Muscle layer of duodenum (tissue), 2 donors: ENCODE results near the gene CMTM2.
"Not testable (repeated sequence)": the region's sequence is repeated elsewhere in the genome, so short reads cannot be mapped to it uniquely, and the experiment has no call there.

Experiments used
- H3K27ac ChIP-seq: one replicate; pipeline ENCODE4 v1.7.0; 2013; ENCODE audit warnings: mild to moderate bottlenecking, low read length
- H3K27me3 ChIP-seq: one replicate; pipeline ENCODE4 v1.7.0; 2013; ENCODE audit warnings: low read depth, mild to moderate bottlenecking, control low read depth, low read length
- H3K36me3 ChIP-seq, 2 donors: one replicate each; pipeline ENCODE4 v1.7.0; 2013; ENCODE audit warnings: low read length in 2 of 2, control low read depth in 1 of 2, mild to moderate bottlenecking in 1 of 2; ENCODE audit not compliant: insufficient read depth in 2 of 2, control insufficient read depth in 1 of 2
- H3K4me1 ChIP-seq, 2 donors: one replicate each; pipeline ENCODE4 v1.7.0; 2013; ENCODE audit warnings: low read length in 2 of 2, mild to moderate bottlenecking in 2 of 2, control low read depth in 1 of 2, moderate library complexity in 1 of 2; ENCODE audit not compliant: insufficient read depth in 2 of 2, control insufficient read depth in 1 of 2
- H3K4me3 ChIP-seq, 2 donors: one replicate each; pipeline ENCODE4 v1.7.0; 2013; ENCODE audit warnings: low read length in 2 of 2, low read depth in 1 of 2, mild to moderate bottlenecking in 1 of 2
- H3K9me3 ChIP-seq, 2 donors: one replicate each; pipeline ENCODE4 v1.7.0; 2013; ENCODE audit warnings: low read length in 2 of 2, control low read depth in 1 of 2, mild to moderate bottlenecking in 1 of 2; ENCODE audit not compliant: control insufficient read depth in 1 of 2
- donor health status: healthy.

The CMTM2 gene

GRCh38 chr16:66623755-66624154 is 44.5 kb downstream of the CMTM2 start:
- Histone ChIP-seq H3K4me3 (no peak overlapping the region), H3K27me3 (no peaks in the 10 kb centered on the region), H3K9me3 (no peaks in the 10 kb centered on the region), H3K27ac (no peak overlapping the region), H3K36me3 (peaks cover 5 to 16% of the 10 kb centered on the region in 2 donors), H3K4me1 (no peaks in the 10 kb centered on the region)

- not testable (repeated sequence) for H3K4me1 ChIP-seq, H3K9me3 ChIP-seq, H3K36me3 ChIP-seq, H3K27ac ChIP-seq, H3K27me3 ChIP-seq, H3K4me3 ChIP-seq
These were observed 48.5 kb downstream of the CMTM2 start for GRCh38 chr16:66627611-66628378.

- no peak overlapping the region for H3K27ac ChIP-seq
- no peaks in the 10 kb centered on the region for H3K36me3 ChIP-seq
- H3K9me3 ChIP-seq: no peaks in the 10 kb centered on the region
- H3K4me3 ChIP-seq: no peak overlapping the region
- H3K4me1 ChIP-seq: no peaks in the 10 kb centered on the region
- no peaks in the 10 kb centered on the region for H3K27me3 ChIP-seq
These were observed 50.6 kb downstream of the CMTM2 start for GRCh38 chr16:66629856-66630255.

- H3K4me3 ChIP-seq, H3K36me3 ChIP-seq, H3K9me3 ChIP-seq, H3K27ac ChIP-seq, H3K27me3 ChIP-seq, H3K4me1 ChIP-seq: not testable (repeated sequence)
These were observed 51.4 kb downstream of the CMTM2 start for GRCh38 chr16:66630561-66631260.

GRCh38 chr16:66631558-66631957 is 52.3 kb downstream of the CMTM2 start:
- not testable (repeated sequence) for H3K27ac ChIP-seq, H3K36me3 ChIP-seq, H3K4me3 ChIP-seq, H3K4me1 ChIP-seq, H3K27me3 ChIP-seq, H3K9me3 ChIP-seq

- Histone ChIP-seq H3K4me3 (no peak overlapping the region), H3K9me3 (no peaks in the 10 kb centered on the region), H3K27ac (no peak overlapping the region), H3K36me3 (no peaks in the 10 kb centered on the region), H3K27me3 (no peaks in the 10 kb centered on the region), H3K4me1 (no peaks in the 10 kb centered on the region)
These were observed 55.4 kb downstream of the CMTM2 start for GRCh38 chr16:66634527-66635196.

GRCh38 chr16:66635406-66635805 is 56.1 kb downstream of the CMTM2 start:
- Histone ChIP-seq H3K27ac (no peak overlapping the region), H3K4me1 (no peaks in the 10 kb centered on the region), H3K9me3 (no peaks in the 10 kb centered on the region)

GRCh38 chr16:66636199-66636598 is 56.9 kb downstream of the CMTM2 start:
- Histone ChIP-seq H3K4me1 (no peaks in the 10 kb centered on the region), H3K36me3 (no peaks in the 10 kb centered on the region), H3K9me3 (no peaks in the 10 kb centered on the region), H3K27ac (no peak overlapping the region), H3K27me3 (no peaks in the 10 kb centered on the region), H3K4me3 (no peak overlapping the region)

More at GRCh38 chr16:66635406-66635805, 56.1 kb downstream of the CMTM2 start:
- no peak overlapping the region for H3K4me3 ChIP-seq
- no peaks in the 10 kb centered on the region for H3K36me3 ChIP-seq
- no peaks in the 10 kb centered on the region for H3K27me3 ChIP-seq

- no peak overlapping the region for H3K27ac ChIP-seq
- no peaks in the 10 kb centered on the region for H3K9me3 ChIP-seq
- no peak overlapping the region for H3K4me3 ChIP-seq
- H3K4me1 ChIP-seq: no peaks in the 10 kb centered on the region
- no peaks in the 10 kb centered on the region for H3K27me3 ChIP-seq
- no peaks in the 10 kb centered on the region for H3K36me3 ChIP-seq
These were observed 58.5 kb downstream of the CMTM2 start for GRCh38 chr16:66637806-66638205.
